Stomach (tissue), 4 donors: ENCODE results near the gene CCDC186.

Experiments used
- CTCF ChIP-seq, 7 experiments: fragments of 450-650 bp in 4 of 7; fragments of 200-600 bp in 3 of 7; sonication (generic) in 3 of 7; IDR thresholded peaks; one replicate each; pipeline ENCODE4 v1.5.1; 2016 to 2019; ENCODE audit warnings: antibody characterized with exemption in 7 of 7, control low read depth in 2 of 7, mild to moderate bottlenecking in 1 of 7
- EP300 ChIP-seq: sonication (generic); formaldehyde crosslinking; IDR thresholded peaks from one replicate; pipeline ENCODE4 v1.6.1; 2017; ENCODE audit warnings: antibody characterized with exemption
- POLR2A ChIP-seq, 4 donors: fragments of 450-650 bp; IDR thresholded peaks; one replicate each; pipeline ENCODE4 v1.6.1; 2016; ENCODE audit warnings: antibody characterized with exemption in 4 of 4, control low read depth in 2 of 4, mild to moderate bottlenecking in 1 of 4, moderate library complexity in 1 of 4
- POLR2AphosphoS5 ChIP-seq, 3 donors: sonication (generic); formaldehyde crosslinking; IDR thresholded peaks; one replicate each; pipeline ENCODE4 v1.6.1; 2016; ENCODE audit warnings: antibody characterized with exemption in 3 of 3

DNA sequence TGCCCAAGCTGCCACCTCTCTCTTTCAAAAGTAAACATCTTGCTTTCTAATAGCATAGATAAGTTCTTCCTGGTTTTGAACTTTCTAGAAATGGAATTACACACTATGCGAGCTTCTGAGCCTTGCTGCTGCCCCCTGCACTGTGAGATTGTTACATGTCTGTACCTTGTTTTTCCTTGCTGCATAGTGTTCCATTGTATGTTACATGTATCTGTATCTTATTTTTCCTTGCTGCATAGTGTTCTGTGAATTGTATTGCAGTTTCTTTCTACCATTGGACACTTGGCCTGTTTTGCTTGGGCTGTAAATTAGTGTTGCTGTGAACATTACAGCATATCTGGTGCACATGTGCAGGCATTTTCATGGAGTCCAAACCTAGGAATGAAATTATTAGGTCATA is 41.0 kb upstream of the CCDC186 start:
- TF ChIP-seq CTCF (IDR thresholded peaks at IDR 0.05) = no peak
- no peak for TF ChIP-seq POLR2A (IDR thresholded peaks at IDR 0.05)
- no peak for TF ChIP-seq EP300
- no peak for TF ChIP-seq POLR2AphosphoS5 (IDR thresholded peaks at IDR 0.05)
